Neural cell (in vitro differentiated cells): ENCODE data around the gene MAP4K4. TPM values are rescaled to one million over a fixed set of nuclear protein-coding genes. Genes with fewer than 3 reads are reported as not detected.

Experiments used
- H2AFZ ChIP-seq: fragments of 200-600, 300-800 bp; sonication (generic), shearing (Covaris generic); 2 replicates; pipeline ENCODE4 v1.6.0; 2014; ENCODE audit warnings: low read depth, mild to moderate bottlenecking, antibody characterized with exemption, low read length, moderate library complexity
- H3F3A ChIP-seq: fragments of 200-600 bp; shearing (Covaris generic); 2 replicates; pipeline ENCODE4 v1.6.1; 2016; ENCODE audit warnings: mild to moderate bottlenecking, moderate library complexity, mixed read lengths, antibody characterized with exemption, low read length; ENCODE audit not compliant: insufficient read depth, poor library complexity, severe bottlenecking
- H3K27ac ChIP-seq: fragments of 200-600, 300-800 bp; sonication (generic), shearing (Covaris generic); 2 replicates; pipeline ENCODE4 v1.5.1; 2014; ENCODE audit warnings: mild to moderate bottlenecking, low read length, moderate library complexity
- H3K27me3 ChIP-seq: fragments of 300-800, 200-600 bp; sonication (generic), shearing (Covaris generic); 2 replicates; pipeline ENCODE4 v1.6.0; 2014; ENCODE audit warnings: mild to moderate bottlenecking, low read depth, low read length, moderate library complexity; ENCODE audit not compliant: insufficient read depth
- H3K36me3 ChIP-seq: fragments of 300-800, 200-600 bp; sonication (generic), shearing (Covaris generic); 2 replicates; pipeline ENCODE4 v1.5.1; 2014; ENCODE audit warnings: mild to moderate bottlenecking, antibody characterized with exemption, low read length, moderate library complexity; ENCODE audit not compliant: insufficient read depth
- H3K4me2 ChIP-seq: fragments of 300-800, 200-600 bp; sonication (generic), shearing (Covaris generic); 2 replicates; pipeline ENCODE4 v1.6.0; 2014; ENCODE audit warnings: mild to moderate bottlenecking, low read length
- H3K4me3 ChIP-seq: fragments of 300-800, 200-600 bp; sonication (generic), shearing (Covaris generic); 2 replicates; pipeline ENCODE4 v1.5.1; 2014; ENCODE audit warnings: mild to moderate bottlenecking, low read length, moderate library complexity
- H3K79me2 ChIP-seq: fragments of 200-600 bp; shearing (Covaris generic); replicated peaks from 2 replicates; pipeline ENCODE4 v1.6.0; 2014; ENCODE audit warnings: mild to moderate bottlenecking, low read length, moderate library complexity; ENCODE audit not compliant: insufficient read depth
- H3K9ac ChIP-seq: fragments of 300-800, 200-600 bp; sonication (generic), shearing (Covaris generic); 2 replicates; pipeline ENCODE4 v1.6.1; 2016; ENCODE audit warnings: mild to moderate bottlenecking, low read length, mixed read lengths
- H3K9me2 ChIP-seq: fragments of 200-600 bp; shearing (Covaris generic); 2 replicates; pipeline ENCODE4 v1.6.1; 2016; ENCODE audit warnings: mild to moderate bottlenecking, low read length, mixed read lengths; ENCODE audit not compliant: insufficient read depth
- H3K9me3 ChIP-seq: fragments of 200-600, 300-800 bp; sonication (generic), shearing (Covaris generic); 2 replicates; pipeline ENCODE4 v1.6.1; 2016; ENCODE audit warnings: mild to moderate bottlenecking, mixed run types, low read length, moderate library complexity, mixed read lengths
- H4K20me1 ChIP-seq: fragments of 200-600 bp; shearing (Covaris generic); 2 replicates; pipeline ENCODE4 v1.6.1; 2016; ENCODE audit warnings: mild to moderate bottlenecking, mixed run types; ENCODE audit not compliant: insufficient read depth
- EP300 ChIP-seq: fragments of 450-650 bp; conservative IDR thresholded peaks from 2 replicates; pipeline ENCODE4 v1.6.1; 2014; ENCODE audit warnings: antibody characterized with exemption, mild to moderate bottlenecking, moderate library complexity; ENCODE audit not compliant: poor library complexity, severe bottlenecking
- EZH2 ChIP-seq: fragments of 200-600, 300-800 bp; shearing (Covaris generic), sonication (generic); IDR thresholded peaks from 2 replicates; pipeline ENCODE4 v1.6.1; 2014; ENCODE audit warnings: antibody characterized with exemption, low read length, borderline replicate concordance, mild to moderate bottlenecking; ENCODE audit not compliant: insufficient read depth, poor library complexity, severe bottlenecking
- MXI1 ChIP-seq: fragments of 450-650 bp; conservative IDR thresholded peaks from 2 replicates; pipeline ENCODE4 v1.6.1; 2014; ENCODE audit warnings: antibody characterized with exemption, mild to moderate bottlenecking; ENCODE audit not compliant: poor library complexity, severe bottlenecking
- POLR2AphosphoS5 ChIP-seq: IDR thresholded peaks from 2 replicates; pipeline ENCODE4 v1.6.1; 2012
- RAD21 ChIP-seq: fragments of 450-650 bp; conservative IDR thresholded peaks from 2 replicates; pipeline ENCODE4 v1.6.1; 2014; ENCODE audit warnings: antibody characterized with exemption, mild to moderate bottlenecking, moderate library complexity
- SMC3 ChIP-seq: fragments of 450-650 bp; conservative IDR thresholded peaks from 2 replicates; pipeline ENCODE4 v1.6.1; 2014; ENCODE audit warnings: antibody characterized with exemption, mild to moderate bottlenecking, moderate library complexity; ENCODE audit not compliant: poor library complexity
- TAF1 ChIP-seq: IDR thresholded peaks from 2 replicates; pipeline ENCODE4 v1.6.1; 2012; ENCODE audit warnings: low read depth
- polyA plus RNA-seq: library from polyadenylated mRNA; depleted of rRNA; stranded (reverse); fragments of >200 nt; gene quantifications from 2 replicates; pipeline ENCODE4 v1.2.3, GENCODE V29; 2014
- TF ChIP-seq, protein P1 (sequence below): fragments of 450-650 bp; IDR thresholded peaks from 2 replicates; pipeline ENCODE4 v1.5.1; 2014; ENCODE audit warnings: antibody characterized with exemption, mild to moderate bottlenecking, moderate library complexity; ENCODE audit not compliant: poor library complexity, severe bottlenecking
- TF ChIP-seq, protein P2 (sequence below): IDR thresholded peaks from 2 replicates; pipeline ENCODE4 v1.6.1; 2012; ENCODE audit warnings: borderline replicate concordance

MAP4K4 gene
- polyA plus RNA-seq, 1 donor from 2014 or later: 125 TPM

DNA sequence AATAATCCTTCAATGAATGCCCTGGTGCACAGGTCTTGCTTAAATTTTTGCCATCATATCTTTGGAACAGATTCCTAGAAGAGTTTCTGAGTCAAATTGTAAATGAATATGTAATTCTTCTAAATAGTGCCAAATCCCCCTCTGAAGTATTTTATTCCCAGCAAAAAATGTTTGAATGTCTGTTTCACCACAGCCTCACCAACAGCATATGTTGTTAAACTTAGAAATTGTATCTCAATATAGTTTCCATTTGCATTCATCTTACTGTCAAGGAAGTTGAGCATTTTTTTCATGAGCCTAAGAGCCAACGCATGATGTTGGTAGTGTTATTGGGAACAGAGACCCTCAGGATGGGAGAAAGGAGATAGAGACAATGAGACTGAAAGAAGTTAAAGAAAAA lies 207.4 kb downstream of the MAP4K4 start:
- H3F3A ChIP-seq: no peaks in the 10 kb centered on the region
- H3K27me3 ChIP-seq: no peaks in the 10 kb centered on the region
- H3K9ac ChIP-seq: no peak overlapping the region
- no peaks in the 10 kb centered on the region for H3K9me3 ChIP-seq
- no peak overlapping the region for H2AFZ ChIP-seq
- no peaks in the 10 kb centered on the region for H3K79me2 ChIP-seq
- H3K27ac ChIP-seq: no peak overlapping the region
- TF ChIP-seq SMC3: no peak
- no peak for TF ChIP-seq RAD21
- no peak for TF ChIP-seq TAF1
- TF ChIP-seq, protein P1, sequence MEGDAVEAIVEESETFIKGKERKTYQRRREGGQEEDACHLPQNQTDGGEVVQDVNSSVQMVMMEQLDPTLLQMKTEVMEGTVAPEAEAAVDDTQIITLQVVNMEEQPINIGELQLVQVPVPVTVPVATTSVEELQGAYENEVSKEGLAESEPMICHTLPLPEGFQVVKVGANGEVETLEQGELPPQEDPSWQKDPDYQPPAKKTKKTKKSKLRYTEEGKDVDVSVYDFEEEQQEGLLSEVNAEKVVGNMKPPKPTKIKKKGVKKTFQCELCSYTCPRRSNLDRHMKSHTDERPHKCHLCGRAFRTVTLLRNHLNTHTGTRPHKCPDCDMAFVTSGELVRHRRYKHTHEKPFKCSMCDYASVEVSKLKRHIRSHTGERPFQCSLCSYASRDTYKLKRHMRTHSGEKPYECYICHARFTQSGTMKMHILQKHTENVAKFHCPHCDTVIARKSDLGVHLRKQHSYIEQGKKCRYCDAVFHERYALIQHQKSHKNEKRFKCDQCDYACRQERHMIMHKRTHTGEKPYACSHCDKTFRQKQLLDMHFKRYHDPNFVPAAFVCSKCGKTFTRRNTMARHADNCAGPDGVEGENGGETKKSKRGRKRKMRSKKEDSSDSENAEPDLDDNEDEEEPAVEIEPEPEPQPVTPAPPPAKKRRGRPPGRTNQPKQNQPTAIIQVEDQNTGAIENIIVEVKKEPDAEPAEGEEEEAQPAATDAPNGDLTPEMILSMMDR: no peak
- TF ChIP-seq POLR2AphosphoS5: no peak
- no peak for TF ChIP-seq MXI1
- TF ChIP-seq EP300: no peak
- TF ChIP-seq, protein P2, sequence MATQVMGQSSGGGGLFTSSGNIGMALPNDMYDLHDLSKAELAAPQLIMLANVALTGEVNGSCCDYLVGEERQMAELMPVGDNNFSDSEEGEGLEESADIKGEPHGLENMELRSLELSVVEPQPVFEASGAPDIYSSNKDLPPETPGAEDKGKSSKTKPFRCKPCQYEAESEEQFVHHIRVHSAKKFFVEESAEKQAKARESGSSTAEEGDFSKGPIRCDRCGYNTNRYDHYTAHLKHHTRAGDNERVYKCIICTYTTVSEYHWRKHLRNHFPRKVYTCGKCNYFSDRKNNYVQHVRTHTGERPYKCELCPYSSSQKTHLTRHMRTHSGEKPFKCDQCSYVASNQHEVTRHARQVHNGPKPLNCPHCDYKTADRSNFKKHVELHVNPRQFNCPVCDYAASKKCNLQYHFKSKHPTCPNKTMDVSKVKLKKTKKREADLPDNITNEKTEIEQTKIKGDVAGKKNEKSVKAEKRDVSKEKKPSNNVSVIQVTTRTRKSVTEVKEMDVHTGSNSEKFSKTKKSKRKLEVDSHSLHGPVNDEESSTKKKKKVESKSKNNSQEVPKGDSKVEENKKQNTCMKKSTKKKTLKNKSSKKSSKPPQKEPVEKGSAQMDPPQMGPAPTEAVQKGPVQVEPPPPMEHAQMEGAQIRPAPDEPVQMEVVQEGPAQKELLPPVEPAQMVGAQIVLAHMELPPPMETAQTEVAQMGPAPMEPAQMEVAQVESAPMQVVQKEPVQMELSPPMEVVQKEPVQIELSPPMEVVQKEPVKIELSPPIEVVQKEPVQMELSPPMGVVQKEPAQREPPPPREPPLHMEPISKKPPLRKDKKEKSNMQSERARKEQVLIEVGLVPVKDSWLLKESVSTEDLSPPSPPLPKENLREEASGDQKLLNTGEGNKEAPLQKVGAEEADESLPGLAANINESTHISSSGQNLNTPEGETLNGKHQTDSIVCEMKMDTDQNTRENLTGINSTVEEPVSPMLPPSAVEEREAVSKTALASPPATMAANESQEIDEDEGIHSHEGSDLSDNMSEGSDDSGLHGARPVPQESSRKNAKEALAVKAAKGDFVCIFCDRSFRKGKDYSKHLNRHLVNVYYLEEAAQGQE: no peak
- TF ChIP-seq EZH2: no peak
- no peaks in the 10 kb centered on the region for H4K20me1 ChIP-seq
- no peaks in the 10 kb centered on the region for H3K36me3 ChIP-seq
- H3K4me2 ChIP-seq: no peak overlapping the region
- H3K4me3 ChIP-seq: no peak overlapping the region
- H3K9me2 ChIP-seq: no peaks in the 10 kb centered on the region

DNA sequence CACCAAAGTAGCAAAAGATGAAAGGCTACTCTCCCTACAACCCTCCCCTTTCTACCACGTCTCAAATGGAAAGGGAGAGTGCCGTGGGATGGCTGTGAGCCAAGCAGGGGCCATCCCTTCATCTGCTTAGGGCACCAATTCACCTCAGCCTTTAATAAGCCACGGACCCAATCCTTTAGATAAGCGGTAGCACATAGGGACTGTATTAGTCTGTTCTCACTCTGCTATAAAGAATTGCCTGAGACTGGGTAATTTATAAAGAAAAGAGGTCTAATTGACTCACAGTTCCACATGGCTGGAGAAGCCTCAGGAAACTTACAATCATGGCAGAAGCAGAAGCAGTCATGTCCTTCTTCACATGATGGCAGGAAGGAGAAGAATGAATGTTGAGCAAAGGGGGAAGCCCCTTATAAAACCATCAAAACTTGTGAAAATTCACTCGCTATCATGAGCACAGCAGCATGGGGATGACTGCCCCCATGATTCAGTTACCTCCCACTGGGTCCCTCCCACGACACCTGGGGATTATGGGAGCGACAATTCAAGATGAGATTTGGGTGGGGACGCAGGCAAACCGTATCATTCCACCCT lies 208.3 kb downstream of the MAP4K4 start:
- H3K9me3 ChIP-seq: no peaks in the 10 kb centered on the region
- H3K9ac ChIP-seq: no peak overlapping the region
- no peaks in the 10 kb centered on the region for H3K36me3 ChIP-seq
- H3K27ac ChIP-seq: no peak overlapping the region
- no peaks in the 10 kb centered on the region for H4K20me1 ChIP-seq
- H3F3A ChIP-seq: no peaks in the 10 kb centered on the region
- H3K27me3 ChIP-seq: no peaks in the 10 kb centered on the region
- H3K9me2 ChIP-seq: no peaks in the 10 kb centered on the region
- H2AFZ ChIP-seq: no peak overlapping the region
- no peak overlapping the region for H3K4me2 ChIP-seq
- TF ChIP-seq POLR2AphosphoS5 (no peak), MXI1 (no peak), EP300 (no peak), EZH2 (no peak), TAF1 (no peak), SMC3 (no peak), RAD21 (no peak)
- TF ChIP-seq, protein P2: no peak
- TF ChIP-seq, protein P1: no peak
- no peak overlapping the region for H3K4me3 ChIP-seq
- H3K79me2 ChIP-seq: no peaks in the 10 kb centered on the region
